Measurements from ENCODE around the gene MNT. TPM values are rescaled to one million over a fixed set of nuclear protein-coding genes. Genes with fewer than 3 reads are reported as not detected.

MNT gene
- total and polyA plus RNA-seq, 9 of the 15 experiments (the other 6 are each of a cell fraction or from before 2014, with no cell fraction given): 0.18 to 23.8 (median 5.3) TPM

DNA sequence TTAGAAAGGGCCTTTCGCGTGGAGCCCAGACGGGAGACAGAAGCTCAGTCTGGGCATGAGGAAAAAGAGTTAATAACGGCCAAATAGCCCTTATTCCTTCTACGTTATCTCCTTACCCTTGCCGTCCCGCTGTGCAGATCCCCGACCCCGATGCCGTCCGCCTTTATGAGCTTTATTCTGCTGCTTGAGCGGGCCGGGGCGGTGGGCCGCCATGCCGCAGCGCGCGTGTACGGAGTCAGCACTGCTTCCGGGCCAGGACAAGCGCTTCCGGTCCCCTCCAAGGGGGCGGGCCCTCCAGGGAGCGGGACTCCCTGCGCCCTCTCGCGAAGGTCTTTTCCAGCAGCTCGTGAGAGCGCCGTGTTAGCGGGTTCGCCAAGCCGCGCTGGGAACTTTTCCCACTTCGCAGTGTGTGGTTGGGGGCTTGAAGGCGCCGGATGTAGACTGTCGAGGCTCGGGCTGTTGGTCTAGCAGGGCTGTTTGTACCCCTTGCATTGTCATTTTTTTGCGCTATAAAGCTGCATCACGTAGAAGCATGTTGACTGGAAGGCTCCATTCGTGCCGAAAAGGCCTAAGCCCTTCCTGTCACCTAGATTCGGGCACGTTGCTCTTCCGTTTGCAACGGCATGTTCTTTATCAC is 64.5 kb downstream of the MNT start, which contains the start of gene TSR1 (continued):
- no peak for TF ChIP-seq RAD21 (CRISPR knock-in tag; conservative IDR thresholded peaks at IDR 0.05 in 1 of 2, IDR thresholded peaks at IDR 0.05 in 1 of 2)
- TF ChIP-seq FOXJ3 (CRISPR knock-in tag; IDR thresholded peaks at IDR 0.05): no peak
- no peak for TF ChIP-seq CHCHD3 (CRISPR knock-in tag; IDR thresholded peaks at IDR 0.05)
- TF ChIP-seq FOXA3 (CRISPR knock-in tag; conservative IDR thresholded peaks at IDR 0.05 in 1 of 2, IDR thresholded peaks at IDR 0.05 in 1 of 2): no peak
- TF ChIP-seq TAF1 (IDR thresholded peaks at IDR 0.05; ENCODE audit: control insufficient read depth, extremely low read depth, insufficient read depth, low read length, severe bottlenecking): peak; percentile 86
- TF ChIP-seq, protein P1, sequence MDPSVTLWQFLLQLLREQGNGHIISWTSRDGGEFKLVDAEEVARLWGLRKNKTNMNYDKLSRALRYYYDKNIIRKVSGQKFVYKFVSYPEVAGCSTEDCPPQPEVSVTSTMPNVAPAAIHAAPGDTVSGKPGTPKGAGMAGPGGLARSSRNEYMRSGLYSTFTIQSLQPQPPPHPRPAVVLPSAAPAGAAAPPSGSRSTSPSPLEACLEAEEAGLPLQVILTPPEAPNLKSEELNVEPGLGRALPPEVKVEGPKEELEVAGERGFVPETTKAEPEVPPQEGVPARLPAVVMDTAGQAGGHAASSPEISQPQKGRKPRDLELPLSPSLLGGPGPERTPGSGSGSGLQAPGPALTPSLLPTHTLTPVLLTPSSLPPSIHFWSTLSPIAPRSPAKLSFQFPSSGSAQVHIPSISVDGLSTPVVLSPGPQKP (CRISPR knock-in tag; IDR thresholded peaks at IDR 0.05): no peak
- TF ChIP-seq ZNF408 (CRISPR knock-in tag; IDR thresholded peaks at IDR 0.05; ENCODE audit: low read depth): no peak
- TF ChIP-seq, protein P2, sequence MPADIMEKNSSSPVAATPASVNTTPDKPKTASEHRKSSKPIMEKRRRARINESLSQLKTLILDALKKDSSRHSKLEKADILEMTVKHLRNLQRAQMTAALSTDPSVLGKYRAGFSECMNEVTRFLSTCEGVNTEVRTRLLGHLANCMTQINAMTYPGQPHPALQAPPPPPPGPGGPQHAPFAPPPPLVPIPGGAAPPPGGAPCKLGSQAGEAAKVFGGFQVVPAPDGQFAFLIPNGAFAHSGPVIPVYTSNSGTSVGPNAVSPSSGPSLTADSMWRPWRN (IDR thresholded peaks at IDR 0.05; ENCODE audit: low read depth): no peak
- peak; percentile 28 to 78 for TF ChIP-seq MAZ (CRISPR knock-in tag; conservative IDR thresholded peaks at IDR 0.05 in 1 of 2, IDR thresholded peaks at IDR 0.05 in 1 of 2)
- peak; percentile 88 for TF ChIP-seq POLR2B (IDR thresholded peaks at IDR 0.05; ENCODE audit: low read depth, partially characterized antibody)
- TF ChIP-seq PHTF2 (CRISPR knock-in tag; IDR thresholded peaks at IDR 0.05): no peak
- TF ChIP-seq MAFK (IDR thresholded peaks at IDR 0.05; ENCODE audit: low read length): no peak
- TF ChIP-seq NCOA1 (IDR thresholded peaks at IDR 0.05; ENCODE audit: low read depth): no peak
- TF ChIP-seq CBFA2T3 (IDR thresholded peaks at IDR 0.05): no peak
- TF ChIP-seq STAG1 (CRISPR knock-in tag; IDR thresholded peaks at IDR 0.05; ENCODE audit: borderline replicate concordance): no peak
- TF ChIP-seq NFXL1 (CRISPR knock-in tag; IDR thresholded peaks at IDR 0.05): no peak
- no peak for TF ChIP-seq ZNF197 (CRISPR knock-in tag; IDR thresholded peaks at IDR 0.05; ENCODE audit: low read depth)
- TF ChIP-seq, protein P3, sequence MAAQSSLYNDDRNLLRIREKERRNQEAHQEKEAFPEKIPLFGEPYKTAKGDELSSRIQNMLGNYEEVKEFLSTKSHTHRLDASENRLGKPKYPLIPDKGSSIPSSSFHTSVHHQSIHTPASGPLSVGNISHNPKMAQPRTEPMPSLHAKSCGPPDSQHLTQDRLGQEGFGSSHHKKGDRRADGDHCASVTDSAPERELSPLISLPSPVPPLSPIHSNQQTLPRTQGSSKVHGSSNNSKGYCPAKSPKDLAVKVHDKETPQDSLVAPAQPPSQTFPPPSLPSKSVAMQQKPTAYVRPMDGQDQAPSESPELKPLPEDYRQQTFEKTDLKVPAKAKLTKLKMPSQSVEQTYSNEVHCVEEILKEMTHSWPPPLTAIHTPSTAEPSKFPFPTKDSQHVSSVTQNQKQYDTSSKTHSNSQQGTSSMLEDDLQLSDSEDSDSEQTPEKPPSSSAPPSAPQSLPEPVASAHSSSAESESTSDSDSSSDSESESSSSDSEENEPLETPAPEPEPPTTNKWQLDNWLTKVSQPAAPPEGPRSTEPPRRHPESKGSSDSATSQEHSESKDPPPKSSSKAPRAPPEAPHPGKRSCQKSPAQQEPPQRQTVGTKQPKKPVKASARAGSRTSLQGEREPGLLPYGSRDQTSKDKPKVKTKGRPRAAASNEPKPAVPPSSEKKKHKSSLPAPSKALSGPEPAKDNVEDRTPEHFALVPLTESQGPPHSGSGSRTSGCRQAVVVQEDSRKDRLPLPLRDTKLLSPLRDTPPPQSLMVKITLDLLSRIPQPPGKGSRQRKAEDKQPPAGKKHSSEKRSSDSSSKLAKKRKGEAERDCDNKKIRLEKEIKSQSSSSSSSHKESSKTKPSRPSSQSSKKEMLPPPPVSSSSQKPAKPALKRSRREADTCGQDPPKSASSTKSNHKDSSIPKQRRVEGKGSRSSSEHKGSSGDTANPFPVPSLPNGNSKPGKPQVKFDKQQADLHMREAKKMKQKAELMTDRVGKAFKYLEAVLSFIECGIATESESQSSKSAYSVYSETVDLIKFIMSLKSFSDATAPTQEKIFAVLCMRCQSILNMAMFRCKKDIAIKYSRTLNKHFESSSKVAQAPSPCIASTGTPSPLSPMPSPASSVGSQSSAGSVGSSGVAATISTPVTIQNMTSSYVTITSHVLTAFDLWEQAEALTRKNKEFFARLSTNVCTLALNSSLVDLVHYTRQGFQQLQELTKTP (IDR thresholded peaks at IDR 0.05; ENCODE audit: low read depth in 1 of 2, partially characterized antibody in 2 of 2): peak in 1 of 2 experiments; percentile 7
- no peak for TF ChIP-seq SRSF9 (IDR thresholded peaks at IDR 0.05; ENCODE audit: borderline replicate concordance, low read depth, low read length)
- TF ChIP-seq SIX5 (IDR thresholded peaks at IDR 0.05; ENCODE audit: borderline replicate concordance in 1 of 2, insufficient read depth in 1 of 2, low read depth in 1 of 2, low read length in 2 of 2): peak in 1 of 2 experiments; percentile 27; a peak in 1 of 4 replicates
- TF ChIP-seq ZNF184 (CRISPR knock-in tag; IDR thresholded peaks at IDR 0.05): no peak

Measured in K562 (cell line).